PC-3 (cell line): ENCODE measurements around the gene CMPK1. TPM values are rescaled to one million over a fixed set of nuclear protein-coding genes. Genes with fewer than 3 reads are reported as not detected.
"Not testable (repeated sequence)": the region's sequence is repeated elsewhere in the genome, so short reads cannot be mapped to it uniquely, and the experiment has no call there.

Experiments
- ATAC-seq: fragments of 200-7000 bp; cut with Tn5 transposase; 2 replicates; pipeline ENCODE4 v1.9.1; 2020; ENCODE audit warnings: mild to moderate bottlenecking, moderate library complexity
- BruUV-seq: library from RNA; stranded (reverse); fragments of 400-500 nt; replicated peaks from 2 replicates; lab custom pipeline; 2021; lab: Mats Ljungman, UMichigan
- CTCF ChIA-PET: fragments of 300-600 bp; sonication (Branson Sonifier 250); formaldehyde crosslinking; loops from one replicate; lab custom pipeline; 2022; ENCODE audit warnings: antibody characterized with exemption; lab: Charles Lee
- POLR2A ChIA-PET: fragments of 300-600 bp; sonication (Branson Sonifier 250); formaldehyde crosslinking; loops from one replicate; lab custom pipeline; 2022; ENCODE audit warnings: antibody characterized with exemption; ENCODE audit not compliant: unreplicated experiment; lab: Charles Lee
- DNase-seq: peaks from one replicate; pipeline ENCODE4 v3.0.0-alpha.2; 2015
- H2AFZ ChIP-seq: fragments of 300-600 bp; sonication (generic); 2 replicates; pipeline ENCODE4 v1.6.0; 2016; ENCODE audit warnings: antibody characterized with exemption, low read length
- H3F3A ChIP-seq: fragments of 300-600 bp; sonication (generic); one replicate; pipeline ENCODE4 v1.6.0; 2017; ENCODE audit warnings: antibody characterized with exemption, low read length, control low read depth, mild to moderate bottlenecking; ENCODE audit not compliant: unreplicated experiment
- H3K27ac ChIP-seq: fragments of 300-600 bp; sonication (generic); 2 replicates; pipeline ENCODE4 v1.5.1; 2016; ENCODE audit warnings: mild to moderate bottlenecking, low read length
- H3K27me3 ChIP-seq: fragments of 300-600 bp; sonication (generic); 2 replicates; pipeline ENCODE4 v1.6.1; 2016; ENCODE audit warnings: low read length, mixed read lengths
- H3K36me3 ChIP-seq: fragments of 300-600 bp; sonication (generic); 2 replicates; pipeline ENCODE4 v1.6.1; 2016; ENCODE audit warnings: low read depth, mixed run types, low read length, mixed read lengths
- H3K4me1 ChIP-seq: fragments of 300-600 bp; sonication (generic); 2 replicates; pipeline ENCODE4 v1.5.1; 2016; ENCODE audit warnings: low read length; ENCODE audit not compliant: insufficient read depth
- H3K4me2 ChIP-seq: fragments of 300-600 bp; sonication (generic); 2 replicates; pipeline ENCODE4 v1.6.0; 2016; ENCODE audit warnings: low read length
- H3K4me3 ChIP-seq: fragments of 300-600 bp; sonication (generic); 2 replicates; pipeline ENCODE4 v1.5.1; 2016; ENCODE audit warnings: mild to moderate bottlenecking, low read length, mixed read lengths
- H3K79me2 ChIP-seq: fragments of 300-600 bp; sonication (generic); 2 replicates; pipeline ENCODE4 v1.6.1; 2017; ENCODE audit warnings: low read length, mixed read lengths
- H3K9ac ChIP-seq: fragments of 300-600 bp; sonication (generic); 2 replicates; pipeline ENCODE4 v1.6.0; 2016; ENCODE audit warnings: mild to moderate bottlenecking, low read length
- H3K9me2 ChIP-seq: fragments of 300-600 bp; sonication (generic); replicated peaks from 2 replicates; pipeline ENCODE4 v1.6.1; 2016; ENCODE audit warnings: mixed run types, low read length, mixed read lengths
- H3K9me3 ChIP-seq: fragments of 300-600 bp; sonication (generic); 2 replicates; pipeline ENCODE4 v1.6.1; 2016; ENCODE audit warnings: low read length, mixed read lengths
- H4K20me1 ChIP-seq: fragments of 300-600 bp; sonication (generic); 2 replicates; pipeline ENCODE4 v1.6.1; 2016; ENCODE audit warnings: low read length, mixed read lengths
- CTCF ChIP-seq: fragments of 300-600 bp; sonication (generic); conservative IDR thresholded peaks from 2 replicates; pipeline ENCODE4 v1.5.1; 2017; ENCODE audit warnings: antibody characterized with exemption, low read depth, mild to moderate bottlenecking, low read length
- EZH2 ChIP-seq: fragments of 300-600 bp; sonication (generic); IDR thresholded peaks from one replicate; pipeline ENCODE4 v1.6.1; 2017; ENCODE audit warnings: antibody characterized with exemption, mild to moderate bottlenecking, low read length; ENCODE audit not compliant: unreplicated experiment
- EZH2phosphoT487 ChIP-seq: fragments of 300-600 bp; sonication (generic); IDR thresholded peaks from 2 replicates; pipeline ENCODE4 v1.6.1; 2018; ENCODE audit warnings: mild to moderate bottlenecking, antibody characterized with exemption, low read length, borderline replicate concordance
- intact Hi-C: fragments of 100-400 bp; cut with micrococcal nuclease; formaldehyde crosslinking; loops from 2 replicates; pipeline ENCODE4 v1.9.0; 2023
- total RNA-seq: library from RNA; depleted of rRNA; stranded (reverse); fragments of >200 nt; gene quantifications from 2 replicates; pipeline ENCODE4 v1.2.3, GENCODE V29; 2014

Gene CMPK1
- total RNA-seq, 1 experiment from 2014 or later, result 86.2 TPM

GRCh38 chr1:47309427-47309826 lies 24.2 kb upstream of the CMPK1 start:
- H3K36me3 ChIP-seq, result peaks cover 30% of the 10 kb centered on the region
- H3K27me3 ChIP-seq, result no peaks in the 10 kb centered on the region
- DNase-seq (no peak), ATAC-seq (no peak)
- H3K4me2 ChIP-seq, result no peak overlapping the region
- no peak overlapping the region for H3K9ac ChIP-seq
- no peak for TF ChIP-seq CTCF
- no peak for TF ChIP-seq EZH2phosphoT487
- no peak for TF ChIP-seq EZH2
- no peaks in the 10 kb centered on the region for H3K9me3 ChIP-seq
- H3K4me1 ChIP-seq, result peaks cover 11% of the 10 kb centered on the region
- H3K4me3 ChIP-seq, result no peak overlapping the region
- POLR2A ChIA-PET, result no interaction called here
- no TSS peak for BruUV-seq
- H2AFZ ChIP-seq, result no peak overlapping the region
- CTCF ChIA-PET, result no interaction called here
- H4K20me1 ChIP-seq, result 0 out of 2 replicates have a peak, but pooled peaks cover 5% of the 10 kb centered on the region
- no peak overlapping the region for H3K27ac ChIP-seq
- no peaks in the 10 kb centered on the region for H3K9me2 ChIP-seq
- intact Hi-C loops, result no loop called here
- peaks cover 61% of the 10 kb centered on the region for H3K79me2 ChIP-seq
- no peaks in the 10 kb centered on the region for H3F3A ChIP-seq

- no peaks in the 10 kb centered on the region for H3K27me3 ChIP-seq
- 0 out of 2 replicates have a peak, but pooled peaks cover 5% of the 10 kb centered on the region for H4K20me1 ChIP-seq
- no peaks in the 10 kb centered on the region for H3F3A ChIP-seq
- peaks cover 20% of the 10 kb centered on the region for H3K36me3 ChIP-seq
- peak; percentile 96 for ATAC-seq
- H3K27ac ChIP-seq, result peak within 1 kb of the TSS; percentile 72
- ChIA-PET CTCF (interaction anchor here (0.6 to 1.8 kb wide), 5 partner anchors 11 to 412 kb away, joined by 3 to 9 read pairs (median 3); partner anchors contain the start of genes CMPK1 and FOXD2), POLR2A (interaction anchor here (0.6 to 1.3 kb wide), 3 partner anchors 10 to 74 kb away, joined by 4 to 13 read pairs (median 6); partner anchors contain the start of gene CMPK1)
- peak within 1 kb of the TSS; percentile 98 for H3K4me3 ChIP-seq
- peak; percentile 99 for DNase-seq
- H3K9me3 ChIP-seq, result no peaks in the 10 kb centered on the region
- peak within 1 kb of the TSS; percentile 98 for H2AFZ ChIP-seq
- peak within 1 kb of the TSS; percentile 94 for H3K4me2 ChIP-seq
- H3K9ac ChIP-seq, result peak within 1 kb of the TSS; percentile 89
- peaks cover 14% of the 10 kb centered on the region for H3K4me1 ChIP-seq
- no TSS peak for BruUV-seq
- peaks cover 48% of the 10 kb centered on the region for H3K79me2 ChIP-seq
- no peaks in the 10 kb centered on the region for H3K9me2 ChIP-seq
- TF ChIP-seq EZH2phosphoT487, result no peak
- TF ChIP-seq EZH2, result no peak
- no peak for TF ChIP-seq CTCF
- intact Hi-C loops, result loop anchor here (1.0 to 10.0 kb wide), 2 partner anchors 19 to 139 kb away; partner anchors contain the start of gene CMPK1
Measured at GRCh38 chr1:47313915-47314664, 19.5 kb upstream of the CMPK1 start, which contains the start of gene STIL. Gene STIL, minus strand, starts transcription at chr1:47314147. Its CDS starts 3,828 bp downstream, at chr1:47310319.

GRCh38 chr1:47317841-47318240 lies 15.7 kb upstream of the CMPK1 start:
- Histone ChIP-seq H3K27ac (no peak overlapping the region), H3K9me3 (no peaks in the 10 kb centered on the region), H3K4me2 (no peak overlapping the region), H3K9ac (no peak overlapping the region), H3K27me3 (no peaks in the 10 kb centered on the region), H3K79me2 (peaks cover 10% of the 10 kb centered on the region), H3K4me3 (no peak overlapping the region), H3K4me1 (peaks cover 3% of the 10 kb centered on the region; the same call in 1 of the 2 replicates), H3K9me2 (no peaks in the 10 kb centered on the region), H2AFZ (no peak overlapping the region), H3F3A (no peaks in the 10 kb centered on the region), H3K36me3 (no peaks in the 10 kb centered on the region), H4K20me1 (no peaks in the 10 kb centered on the region)
- intact Hi-C loops, result loop anchor here (10.0 kb wide), 1 partner anchor 143 kb away; no protein-coding TSS in a partner anchor
- TF ChIP-seq CTCF (no peak), EZH2 (no peak), EZH2phosphoT487 (no peak)
- ChIA-PET CTCF (no interaction called here), POLR2A (no interaction called here)
- DNase-seq (no peak), ATAC-seq (no peak)
- no TSS peak for BruUV-seq

- H3K4me3 ChIP-seq, DNase-seq, H3K27ac ChIP-seq, H3K27me3 ChIP-seq, BruUV-seq, H3K79me2 ChIP-seq, H3K9ac ChIP-seq, H3K36me3 ChIP-seq, H4K20me1 ChIP-seq, ATAC-seq, POLR2A ChIA-PET, CTCF ChIA-PET, H2AFZ ChIP-seq, H3F3A ChIP-seq, H3K9me2 ChIP-seq, H3K9me3 ChIP-seq, H3K4me1 ChIP-seq, H3K4me2 ChIP-seq: not testable (repeated sequence)
- intact Hi-C loops, result loop anchor here (10.0 kb wide), 1 partner anchor 145 kb away; no protein-coding TSS in a partner anchor
Measured at GRCh38 chr1:47319968-47320367, 13.6 kb upstream of the CMPK1 start.
